Adrenal gland (tissue), 12 donors: ENCODE data around the gene CPSF4. TPM values are rescaled to one million over a fixed set of nuclear protein-coding genes. Genes with fewer than 3 reads are reported as not detected.
"Not testable (repeated sequence)": the region's sequence is repeated elsewhere in the genome, so short reads cannot be mapped to it uniquely, and the experiment has no call there.

Experiments
- DNase-seq, 7 donors: peaks; one replicate each; pipeline ENCODE4 v3.0.0-alpha.2; 2019 to 2020
- H3K27ac ChIP-seq, 5 donors: fragments of 200-600 bp; sonication (generic) in 4 of 5; 1 replicate in 3 of 5; 2 replicates in 2 of 5; pipeline versions ENCODE4 v1.5.1 to v1.8.0; 2016 to 2020; ENCODE audit warnings: mild to moderate bottlenecking in 1 of 5
- H3K27me3 ChIP-seq: fragments of 200-600 bp; 2 replicates; pipeline ENCODE4 v1.8.0; 2021
- H3K36me3 ChIP-seq, 2 donors: fragments of 200-600 bp; replicated peaks in 1 of 2; 1 replicate in 1 of 2; 2 replicates in 1 of 2; pipeline versions ENCODE4 v1.5.1 to v1.8.0; 2018 to 2022
- H3K4me1 ChIP-seq, 2 donors: fragments of 200-600 bp; replicated peaks in 1 of 2; 1 replicate in 1 of 2; 2 replicates in 1 of 2; pipeline versions ENCODE4 v1.5.1 to v1.8.0; 2018 to 2021
- H3K4me3 ChIP-seq, 4 donors: fragments of 200-600 bp; sonication (generic) in 3 of 4; one replicate each; pipeline ENCODE4 v1.5.1; 2016 to 2018
- H3K9me3 ChIP-seq, 3 donors: fragments of 200-600 bp; sonication (generic) in 1 of 3; replicated peaks in 1 of 3; 1 replicate in 2 of 3; 2 replicates in 1 of 3; pipeline versions ENCODE4 v1.5.1 to v1.8.0; 2016 to 2021
- POLR2A ChIP-seq, 2 donors: fragments of 450-650 bp; IDR thresholded peaks; one replicate each; pipeline ENCODE4 v1.6.1; 2017; ENCODE audit warnings: antibody characterized with exemption in 2 of 2, mild to moderate bottlenecking in 2 of 2, moderate library complexity in 1 of 2
- WGBS, 4 donors: extraction: QIAGEN DNeasy Blood & Tissue Kit in 2 of 4; methylation state at CpG; one replicate each; pipeline versions ENCODE4 v1.1.5 to v1.1.7; 2013 to 2017; 5-methylcytosine and 5-hydroxymethylcytosine counted together
- intact Hi-C, 2 donors: fragments of 100-400 bp; cut with DNase I; formaldehyde crosslinking; loops; one replicate each; pipeline versions ENCODE4 v1.14.1 to v1.15.0; 2022 to 2023
- polyA plus RNA-seq, 3 donors: library from polyadenylated mRNA; stranded (reverse); fragments of 200-250 nt in 2 of 3; fragments of 350-450 nt in 1 of 3; fragmentation: Illumina TruSeq in 1 of 3; extraction: RNeasy Lipid Tissue Mini Kit (QIAGEN cat#74804) in 1 of 3; gene quantifications; one replicate each; pipeline ENCODE4 v1.2.3, GENCODE V29; 2013 to 2014
- total RNA-seq, 9 donors: library from RNA; depleted of rRNA in 4 of 9; stranded (reverse); fragments of >200 nt in 4 of 9; fragments of 120-200 nt in 1 of 9; fragmentation: NEBNext Ultra II Directional in 1 of 9; extraction: Animal tissue kit (Norgen Biotek cat#: 25700) in 1 of 9; gene quantifications; one replicate each; pipeline versions ENCODE4 v1.1.0 to v1.2.4, GENCODE V29; 2013 to 2023
- TF ChIP-seq, protein P1 (sequence below), 6 experiments: fragments of 450-650 bp in 4 of 6; fragments of 200-600 bp in 2 of 6; sonication (generic) in 1 of 6; IDR thresholded peaks; 1 replicate in 5 of 6; 2 replicates in 1 of 6; pipeline versions ENCODE4 v1.5.1 to v1.8.0; 2016 to 2021; ENCODE audit warnings: antibody characterized with exemption in 6 of 6, mild to moderate bottlenecking in 2 of 6, moderate library complexity in 1 of 6
- donor health status: healthy with polysubstance abuse.
- donor health status: Bipolar disorder and iron deficiency.
- donor health status: DM: yes; HTN: yes; CAD: no.
- donor health status: DM: no; HTN: no; CAD: no.
- donor health status: DM: no; HTN: no; CAD: no.
- donor health status: DM: yes; HTN: yes; CAD: no.

CPSF4 gene
- total and polyA plus RNA-seq, 12 donors, result 16.0 to 40.5 (median 28.0) TPM

DNA sequence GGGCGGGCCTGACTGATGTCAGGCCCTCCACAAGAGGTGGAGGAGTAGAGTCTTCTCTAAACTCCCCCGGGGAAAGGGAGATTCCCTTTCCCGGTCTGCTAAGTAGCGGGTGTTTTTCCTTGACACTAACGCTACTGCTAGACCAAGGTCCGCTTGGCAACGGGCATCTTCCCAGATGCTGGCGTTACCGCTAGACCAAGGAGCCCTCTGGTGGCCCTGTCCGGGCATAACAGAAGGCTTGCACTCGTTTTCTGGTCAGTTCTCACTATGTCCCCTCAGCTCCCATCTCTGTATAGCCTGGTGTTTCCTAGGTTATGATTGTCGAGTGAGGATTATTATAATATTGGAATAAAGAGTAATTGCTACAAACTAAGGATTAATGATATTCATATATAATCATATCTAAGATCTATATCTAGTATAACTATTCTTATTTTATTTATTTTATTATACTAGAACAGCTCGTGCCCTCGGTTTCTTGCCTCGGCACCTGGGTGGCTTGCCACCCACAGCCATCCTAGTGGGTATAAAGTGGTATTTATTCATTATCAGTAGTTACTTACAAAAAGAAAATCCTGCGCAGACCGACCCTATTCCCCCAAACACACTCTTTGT lies 23.1 kb upstream of the CPSF4 start:
- H3K27me3 ChIP-seq, H3K9me3 ChIP-seq, H3K4me3 ChIP-seq, H3K4me1 ChIP-seq: not testable (repeated sequence)
- H3K36me3 ChIP-seq, result peaks cover 0 to 97% of the 10 kb centered on the region in 2 donors
- H3K27ac ChIP-seq, result peak overlapping the region in 1 of 5 donors; percentile 54
- WGBS, 4 donors, result 47 to 54% (median 53%) methylated on average over 17 of the region's 17 CpGs
- peak; percentile 75 to 92 (median 80) for DNase-seq
- intact Hi-C loops, result loop anchor here in 1 of 2 donors (5.0 kb wide), 1 partner anchor 53 kb away; no protein-coding TSS in a partner anchor
- TF ChIP-seq, protein P1, sequence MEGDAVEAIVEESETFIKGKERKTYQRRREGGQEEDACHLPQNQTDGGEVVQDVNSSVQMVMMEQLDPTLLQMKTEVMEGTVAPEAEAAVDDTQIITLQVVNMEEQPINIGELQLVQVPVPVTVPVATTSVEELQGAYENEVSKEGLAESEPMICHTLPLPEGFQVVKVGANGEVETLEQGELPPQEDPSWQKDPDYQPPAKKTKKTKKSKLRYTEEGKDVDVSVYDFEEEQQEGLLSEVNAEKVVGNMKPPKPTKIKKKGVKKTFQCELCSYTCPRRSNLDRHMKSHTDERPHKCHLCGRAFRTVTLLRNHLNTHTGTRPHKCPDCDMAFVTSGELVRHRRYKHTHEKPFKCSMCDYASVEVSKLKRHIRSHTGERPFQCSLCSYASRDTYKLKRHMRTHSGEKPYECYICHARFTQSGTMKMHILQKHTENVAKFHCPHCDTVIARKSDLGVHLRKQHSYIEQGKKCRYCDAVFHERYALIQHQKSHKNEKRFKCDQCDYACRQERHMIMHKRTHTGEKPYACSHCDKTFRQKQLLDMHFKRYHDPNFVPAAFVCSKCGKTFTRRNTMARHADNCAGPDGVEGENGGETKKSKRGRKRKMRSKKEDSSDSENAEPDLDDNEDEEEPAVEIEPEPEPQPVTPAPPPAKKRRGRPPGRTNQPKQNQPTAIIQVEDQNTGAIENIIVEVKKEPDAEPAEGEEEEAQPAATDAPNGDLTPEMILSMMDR (IDR thresholded peaks at IDR 0.05), result peak; percentile 57 to 81 (median 68)

DNA sequence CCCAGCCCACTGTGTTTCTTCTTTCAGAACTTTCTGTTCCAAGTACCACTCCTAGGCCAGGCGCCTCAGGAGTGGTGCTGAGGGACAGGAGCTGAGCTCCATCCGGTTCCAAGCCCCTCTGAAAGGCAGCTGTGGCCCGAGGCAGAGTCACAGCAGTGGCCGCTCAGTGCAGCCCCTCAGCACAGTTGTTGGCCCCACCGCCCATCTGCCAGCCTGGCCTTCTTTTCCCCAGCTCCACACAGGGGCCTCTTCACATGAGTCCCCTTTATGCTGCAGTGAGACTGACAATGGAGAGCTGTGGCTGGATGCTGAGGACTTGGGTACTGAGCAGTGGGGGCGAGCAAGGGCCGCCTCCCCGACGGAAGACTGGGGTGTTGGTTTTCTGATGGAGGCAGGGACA lies 20.5 kb upstream of the CPSF4 start:
- peaks cover 0 to 81% of the 10 kb centered on the region in 2 donors for H3K36me3 ChIP-seq
- no peak for DNase-seq
- no peaks in the 10 kb centered on the region for H3K27me3 ChIP-seq
- intact Hi-C loops, result loop anchor here in 1 of 2 donors (5.0 kb wide), 1 partner anchor 56 kb away; no protein-coding TSS in a partner anchor
- no peaks in the 10 kb centered on the region for H3K4me1 ChIP-seq
- no peak overlapping the region for H3K4me3 ChIP-seq
- H3K9me3 ChIP-seq, result no peaks in the 10 kb centered on the region
- no peak overlapping the region for H3K27ac ChIP-seq
- TF ChIP-seq POLR2A (IDR thresholded peaks at IDR 0.05), result no peak
- TF ChIP-seq, protein P1 (IDR thresholded peaks at IDR 0.05), result no peak
- WGBS, 4 donors, result 85 to 94% (median 89%) methylated on average over 6 to 9 of the region's 9 CpGs

DNA sequence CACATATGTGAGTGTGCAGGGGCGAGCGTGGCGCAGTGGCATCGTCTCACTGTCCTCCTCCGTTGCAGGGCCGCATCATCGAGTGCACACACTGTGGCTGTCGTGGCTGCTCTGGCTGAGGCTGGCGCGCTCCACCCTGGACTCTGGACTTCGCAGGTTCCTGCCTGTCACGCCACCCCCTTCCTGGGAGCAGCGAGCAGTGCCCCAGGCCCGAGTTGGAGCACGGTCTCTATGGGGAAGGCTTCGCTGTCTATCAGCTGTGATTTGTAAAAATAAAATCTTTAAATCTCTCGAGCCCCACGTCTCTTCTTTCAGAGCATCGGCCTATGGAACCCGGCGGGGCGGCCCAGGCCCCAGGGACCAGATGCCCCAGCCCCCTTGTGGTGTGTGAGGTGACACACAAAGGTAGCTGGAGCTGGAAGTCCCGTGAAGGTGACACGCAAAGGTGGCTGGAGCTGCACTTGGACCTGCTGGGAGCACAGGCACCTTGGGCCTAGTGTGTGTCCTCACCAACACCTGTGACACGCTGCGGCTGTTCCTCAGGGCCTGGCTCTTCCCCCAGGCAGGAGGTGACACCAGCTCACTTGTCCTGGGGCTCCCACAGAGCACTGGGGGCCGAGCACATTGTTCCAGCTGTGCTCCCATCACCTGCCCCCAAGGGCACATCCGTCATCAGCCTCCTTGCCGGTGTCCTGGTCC lies 19.3 kb upstream of the CPSF4 start:
- Histone ChIP-seq H3K9me3 (no peaks in the 10 kb centered on the region), H3K4me1 (no peaks in the 10 kb centered on the region), H3K36me3 (peaks cover 0 to 82% of the 10 kb centered on the region in 2 donors), H3K27ac (no peak overlapping the region), H3K4me3 (no peak overlapping the region), H3K27me3 (no peaks in the 10 kb centered on the region)
- intact Hi-C loops, result loop anchor here in 1 of 2 donors (5.0 kb wide), 1 partner anchor 57 kb away; no protein-coding TSS in a partner anchor
- TF ChIP-seq, protein P1 (IDR thresholded peaks at IDR 0.05), result no peak
- TF ChIP-seq POLR2A (IDR thresholded peaks at IDR 0.05), result no peak
- WGBS, 4 donors, result 91 to 94% (median 92%) methylated on average over 16 to 29 of the region's 29 CpGs
- DNase-seq, result no peak

DNA sequence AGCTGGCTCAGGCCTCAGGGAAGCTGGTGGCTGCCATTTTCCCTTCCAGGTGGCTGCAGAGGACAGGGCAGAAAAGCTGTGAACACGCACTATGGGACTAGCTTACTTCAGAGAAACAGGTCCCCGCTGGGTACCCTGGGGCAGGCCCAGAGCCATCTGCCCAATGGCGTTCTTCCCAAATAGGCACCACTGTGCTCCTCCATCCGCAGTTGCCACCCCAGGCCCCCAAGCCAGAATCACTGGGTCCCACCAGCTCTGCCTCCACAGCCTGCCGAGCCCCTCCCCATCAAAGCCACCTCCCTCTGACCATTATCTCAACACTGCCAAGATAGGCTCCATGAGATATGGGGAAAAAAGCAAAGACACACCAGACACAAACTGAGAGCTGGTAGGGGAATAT lies 18.5 kb upstream of the CPSF4 start:
- WGBS, 4 donors, result 91 to 95% (median 94%) methylated on average over 4 to 5 of the region's 5 CpGs
- Histone ChIP-seq H3K4me1 (no peaks in the 10 kb centered on the region), H3K27me3 (no peaks in the 10 kb centered on the region), H3K36me3 (peaks cover 0 to 82% of the 10 kb centered on the region in 2 donors), H3K4me3 (no peak overlapping the region), H3K9me3 (no peaks in the 10 kb centered on the region), H3K27ac (no peak overlapping the region)
- intact Hi-C loops, result no loop called here
- no peak for DNase-seq
- TF ChIP-seq POLR2A (IDR thresholded peaks at IDR 0.05), result no peak
- TF ChIP-seq, protein P1 (IDR thresholded peaks at IDR 0.05), result no peak
